GM21619 (cell line): ENCODE data around the gene GIMAP7.
"Not testable (repeated sequence)": the region's sequence is repeated elsewhere in the genome, so short reads cannot be mapped to it uniquely, and the experiment has no call there.

Source experiments
- ATAC-seq: cut with Tn5 transposase; IDR thresholded peaks from one replicate; pipeline ENCODE4 v1.9.1; 2021; ENCODE audit not compliant: unreplicated experiment

The GIMAP7 gene

DNA sequence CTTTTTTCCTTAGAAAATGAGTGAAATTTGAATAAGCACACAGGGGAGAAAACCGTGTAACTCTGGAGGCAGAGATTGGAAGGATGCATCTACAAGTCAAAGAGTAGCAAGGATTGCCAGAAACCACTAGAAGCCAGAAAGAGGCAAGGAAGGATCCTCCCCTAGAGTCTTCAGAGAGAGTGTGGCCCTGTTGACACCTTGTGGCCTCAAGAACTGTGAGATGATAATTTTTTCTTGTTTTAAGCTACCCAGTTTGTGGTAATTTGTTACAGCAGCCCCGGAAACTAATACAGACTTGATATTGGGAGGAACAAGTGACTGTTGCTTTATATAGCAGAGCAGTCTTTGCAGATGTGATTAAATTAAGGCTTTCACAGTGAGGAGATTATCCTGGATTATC is 3.6 kb upstream of the GIMAP7 start:
- ATAC-seq: no peak

DNA sequence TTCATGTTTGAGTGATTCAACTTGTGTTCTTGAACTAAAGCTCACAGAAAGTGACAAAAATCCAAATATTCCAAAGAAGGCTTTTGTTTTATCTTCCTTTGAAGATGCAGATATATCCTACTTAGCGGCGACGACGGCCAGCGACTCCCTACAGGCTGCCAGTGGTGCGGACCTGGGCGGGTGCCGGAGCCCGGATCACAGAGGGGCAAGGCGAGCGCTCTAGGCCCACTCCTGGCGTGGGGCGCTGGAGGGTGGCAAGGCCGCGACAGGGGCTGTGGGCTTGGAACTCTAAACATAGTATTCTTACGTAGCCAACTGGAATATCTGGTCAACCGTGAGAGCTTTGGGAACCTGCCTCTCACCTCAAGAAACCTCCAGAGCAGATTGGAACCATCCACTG is 914 bp upstream of the GIMAP7 start:
- no peak for ATAC-seq

DNA sequence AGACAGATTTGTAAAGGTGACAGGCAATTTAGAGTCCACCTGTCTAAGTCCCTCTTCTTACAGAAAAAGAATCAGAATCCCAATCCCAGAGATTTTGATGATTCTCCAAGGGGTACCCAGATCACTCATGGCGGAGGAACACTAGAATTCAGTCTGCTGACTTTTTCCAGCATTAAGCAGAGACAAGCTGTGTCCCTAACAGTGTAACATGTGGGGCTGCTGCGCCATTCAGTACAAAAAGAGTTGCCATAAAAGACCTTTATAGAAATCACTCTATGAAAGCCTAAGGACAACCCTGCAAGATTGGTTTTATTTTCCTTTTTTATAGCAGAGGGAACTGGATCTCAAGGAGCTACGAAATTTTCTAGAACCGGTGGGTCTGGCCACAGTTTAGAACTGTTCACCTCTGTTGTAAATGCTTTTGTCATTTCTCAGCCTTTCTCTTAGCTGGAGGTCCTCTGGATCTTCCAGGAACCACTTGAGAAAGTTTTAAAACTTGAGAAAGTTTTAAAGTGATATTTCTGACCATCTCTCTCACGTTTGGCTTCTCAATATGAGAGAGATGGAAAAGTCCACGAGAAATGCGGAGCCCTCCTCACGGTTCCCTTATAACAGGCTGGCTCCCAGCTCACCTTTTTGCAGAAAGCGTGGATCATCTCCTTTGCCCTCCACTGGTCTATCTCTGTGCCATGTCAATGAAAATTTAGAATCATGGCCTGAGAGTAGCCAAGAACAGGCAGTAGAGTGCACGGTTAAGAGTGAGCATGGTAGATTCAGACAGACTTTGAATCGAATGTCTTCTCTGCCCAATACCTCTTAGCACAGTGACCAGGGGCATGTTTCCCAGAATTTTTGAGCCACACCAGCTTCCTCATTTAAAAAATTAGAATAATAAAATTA is 826 bp downstream of the GIMAP7 start:
- ATAC-seq: peak; percentile 12

DNA sequence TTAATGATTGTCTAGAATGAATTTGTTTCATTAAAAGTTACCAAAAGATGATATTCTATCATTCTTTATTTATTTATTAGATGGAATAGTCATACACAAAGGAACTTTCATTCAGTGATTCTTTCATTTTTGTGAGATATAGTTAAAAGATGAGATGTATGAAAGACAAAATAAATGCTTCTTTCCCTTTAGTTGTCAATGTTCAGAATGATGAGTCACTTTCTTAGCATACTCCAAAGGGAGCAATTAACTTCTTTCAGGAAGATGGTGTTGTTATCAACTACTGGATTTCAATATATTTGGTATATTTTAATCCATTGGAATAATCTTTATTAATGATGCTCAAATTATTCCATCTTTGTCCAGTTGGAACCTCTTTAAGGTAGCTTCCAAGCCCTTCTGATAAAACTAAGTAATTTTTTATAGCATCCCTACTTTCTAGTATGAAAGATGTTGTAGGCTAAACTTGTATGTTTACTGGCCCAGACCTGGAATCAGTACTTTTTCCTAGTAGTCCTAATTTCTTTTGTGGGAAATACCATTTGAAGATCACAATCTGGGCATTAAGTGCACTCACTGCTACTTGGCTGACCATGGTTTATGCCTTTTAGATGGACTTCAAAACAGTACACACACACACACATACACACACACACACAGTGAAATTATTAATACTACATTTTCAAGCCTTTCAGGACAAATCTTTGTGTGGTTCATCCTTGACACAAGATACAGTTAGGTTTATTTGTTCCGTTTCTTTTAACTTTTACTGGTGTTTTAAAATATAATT is 2.5 kb downstream of the GIMAP7 start:
- no peak for ATAC-seq

DNA sequence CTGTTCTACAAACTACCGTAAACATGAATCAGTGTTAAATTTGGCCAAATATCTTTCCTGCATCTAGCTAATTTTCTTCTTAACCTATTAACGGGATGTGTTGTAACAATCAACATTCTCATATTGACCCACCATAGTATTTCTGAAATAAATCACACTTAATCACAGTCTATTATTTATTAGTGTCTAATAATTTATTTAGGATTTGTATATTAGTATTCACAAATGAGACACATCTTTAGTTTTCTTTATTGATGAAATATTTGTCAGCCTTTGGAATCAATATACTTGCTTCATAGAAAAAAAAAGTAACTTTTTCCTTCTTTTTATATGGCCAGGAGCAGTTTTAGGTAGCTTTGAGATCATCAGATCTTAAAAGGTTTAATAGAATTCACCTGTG is 4.6 kb downstream of the GIMAP7 start:
- ATAC-seq: no peak

DNA sequence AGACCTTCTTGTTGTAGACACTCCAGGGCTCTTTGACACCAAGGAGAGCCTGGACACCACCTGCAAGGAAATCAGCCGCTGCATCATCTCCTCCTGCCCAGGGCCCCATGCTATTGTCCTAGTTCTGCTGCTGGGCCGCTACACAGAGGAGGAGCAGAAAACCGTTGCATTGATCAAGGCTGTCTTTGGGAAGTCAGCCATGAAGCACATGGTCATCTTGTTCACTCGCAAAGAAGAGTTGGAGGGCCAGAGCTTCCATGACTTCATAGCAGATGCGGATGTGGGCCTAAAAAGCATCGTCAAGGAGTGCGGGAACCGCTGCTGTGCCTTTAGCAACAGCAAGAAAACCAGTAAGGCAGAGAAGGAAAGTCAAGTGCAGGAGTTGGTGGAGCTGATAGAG is 5.5 kb downstream of the GIMAP7 start:
- no peak for ATAC-seq

DNA sequence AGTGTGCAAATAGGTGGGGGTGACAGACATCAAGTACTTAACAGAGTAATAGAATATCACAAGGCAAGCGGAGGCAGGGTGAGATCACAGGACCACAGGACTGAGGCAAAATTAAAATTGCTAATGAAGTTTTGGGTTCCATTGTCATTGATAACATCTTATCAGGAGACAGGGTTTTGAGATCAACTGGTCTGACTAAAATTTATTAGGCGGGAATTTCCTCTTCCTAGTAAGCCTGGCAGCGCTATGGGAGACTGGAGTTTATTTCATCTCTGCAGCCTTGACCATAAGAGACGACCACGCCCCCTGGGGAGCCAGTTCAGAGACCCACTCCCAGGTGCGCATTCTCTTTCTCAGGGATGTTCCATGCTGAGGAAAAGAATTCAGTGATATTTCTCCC is 8.3 kb downstream of the GIMAP7 start:
- not testable (repeated sequence) for ATAC-seq

DNA sequence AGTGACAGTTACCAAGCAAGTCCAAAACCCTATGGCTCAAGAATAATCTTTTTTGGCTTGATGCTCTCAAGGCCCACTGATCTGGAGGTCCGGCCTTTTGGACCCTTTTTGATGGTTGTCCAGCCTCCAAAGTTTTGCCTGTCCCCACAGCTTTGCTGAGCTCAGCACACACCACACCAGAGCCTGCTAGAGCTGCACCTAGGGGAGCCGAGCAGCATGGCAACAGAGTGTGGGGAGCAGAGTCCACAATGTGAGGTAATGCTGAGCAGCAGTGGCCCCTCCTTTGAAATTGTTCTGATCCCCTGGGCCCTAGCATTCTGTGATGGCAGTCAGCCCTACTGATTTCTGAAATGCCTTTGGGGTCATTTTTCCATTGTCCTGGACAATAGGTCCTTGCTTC is 9.3 kb downstream of the GIMAP7 start:
- no peak for ATAC-seq

DNA sequence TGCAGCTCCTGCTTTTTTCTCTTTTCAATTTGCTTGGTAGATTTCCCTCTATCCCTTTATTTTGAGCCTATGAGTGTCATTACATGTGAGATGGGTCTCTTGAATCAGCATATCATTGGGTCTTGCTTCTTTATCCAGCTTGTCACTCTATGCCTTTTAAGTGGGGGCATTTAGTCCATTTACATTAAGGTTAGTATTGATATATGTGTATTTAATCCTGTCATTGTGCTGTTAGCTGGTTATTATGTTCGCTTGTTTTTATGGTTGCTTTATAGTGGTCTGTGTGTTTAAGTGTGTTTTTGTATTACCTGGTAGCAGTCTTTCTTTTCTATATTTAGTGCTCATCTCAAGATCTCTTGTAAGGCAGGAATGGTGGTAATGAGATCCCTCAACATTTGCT is 17.0 kb downstream of the GIMAP7 start:
- ATAC-seq: no peak

DNA sequence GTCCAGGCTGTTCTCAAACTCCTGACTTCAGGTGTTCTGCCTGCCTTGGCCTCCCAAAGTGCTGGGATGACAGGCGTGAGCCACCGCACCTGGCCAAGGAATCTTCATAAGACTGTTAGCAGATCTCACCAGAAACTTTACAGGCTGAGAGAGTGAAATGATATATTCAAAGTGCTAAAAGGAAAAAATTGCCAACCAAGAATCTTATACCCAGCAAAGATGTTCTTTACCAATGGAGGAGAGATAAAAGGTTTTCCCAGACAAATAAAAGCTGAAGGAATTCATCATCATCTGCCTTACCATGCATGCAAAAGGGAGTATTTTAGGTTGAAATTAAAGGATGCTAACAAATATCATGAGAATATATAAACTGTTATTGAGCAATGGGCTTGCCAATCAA is 23.6 kb downstream of the GIMAP7 start:
- ATAC-seq: no peak

DNA sequence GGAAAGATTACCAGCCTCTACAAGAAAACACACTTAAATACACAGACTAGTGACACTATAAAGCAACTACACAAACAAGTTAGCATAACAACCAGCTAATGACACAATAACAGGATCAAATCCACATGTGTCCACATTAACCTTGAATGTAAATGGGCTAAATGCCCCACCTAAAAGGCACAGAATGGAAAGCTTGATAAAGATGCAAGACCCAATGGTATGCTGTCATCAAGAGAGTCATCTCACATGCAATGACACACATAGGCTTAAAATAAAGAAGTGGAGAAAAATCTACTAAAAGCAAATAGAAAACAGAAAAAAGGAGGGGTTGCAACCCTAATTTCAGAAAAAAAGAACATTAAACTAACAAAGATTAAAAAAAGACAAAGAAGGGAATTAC is 38.5 kb downstream of the GIMAP7 start:
- no peak for ATAC-seq

DNA sequence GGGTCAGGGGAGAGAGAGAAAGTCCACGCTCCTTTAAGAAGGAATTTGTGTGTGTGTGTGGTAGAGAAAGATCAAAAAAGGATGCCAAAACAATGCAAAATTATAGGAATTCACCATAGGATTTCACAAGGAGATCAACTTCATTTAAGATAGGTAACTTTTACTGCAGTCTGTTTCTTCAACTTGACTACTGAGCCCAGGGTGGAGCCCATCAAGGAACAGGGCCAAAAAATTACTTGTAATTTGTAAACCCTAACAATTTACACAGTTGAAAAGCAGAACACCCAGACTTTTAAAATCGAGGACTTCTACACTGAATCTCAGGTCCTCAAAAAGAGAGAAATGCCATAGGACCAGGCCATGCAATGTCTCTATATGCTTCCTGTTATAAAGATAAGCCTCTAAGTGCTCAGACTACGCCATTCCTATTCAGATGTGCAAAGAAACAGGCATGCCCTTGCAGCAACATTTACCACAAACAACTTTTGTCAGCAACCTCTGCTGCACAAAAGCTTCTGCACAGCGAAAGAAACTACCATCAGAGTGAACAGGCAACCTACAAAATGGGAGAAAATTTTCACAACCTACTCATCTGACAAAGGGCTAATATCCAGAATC is 42.0 kb downstream of the GIMAP7 start:
- no peak for ATAC-seq

DNA sequence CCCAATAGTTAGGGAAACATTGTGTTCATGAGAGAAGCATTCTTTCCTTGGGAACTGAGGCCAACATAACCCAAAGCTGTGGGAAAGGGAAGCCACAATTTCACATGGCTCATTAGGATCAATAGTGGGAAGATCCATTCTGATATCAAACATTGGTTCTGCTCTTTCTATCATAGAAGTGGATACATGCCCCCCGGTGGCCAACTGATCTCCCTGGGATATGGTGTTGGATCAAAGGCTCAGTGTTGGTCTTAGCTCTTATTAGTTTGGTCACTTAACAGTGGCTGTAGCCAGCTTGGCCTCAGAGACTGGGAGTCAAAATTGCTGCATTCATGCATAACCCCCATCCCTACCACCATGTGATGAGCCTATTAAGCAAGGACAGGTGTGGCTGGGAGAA is 45.8 kb downstream of the GIMAP7 start:
- no peak for ATAC-seq

DNA sequence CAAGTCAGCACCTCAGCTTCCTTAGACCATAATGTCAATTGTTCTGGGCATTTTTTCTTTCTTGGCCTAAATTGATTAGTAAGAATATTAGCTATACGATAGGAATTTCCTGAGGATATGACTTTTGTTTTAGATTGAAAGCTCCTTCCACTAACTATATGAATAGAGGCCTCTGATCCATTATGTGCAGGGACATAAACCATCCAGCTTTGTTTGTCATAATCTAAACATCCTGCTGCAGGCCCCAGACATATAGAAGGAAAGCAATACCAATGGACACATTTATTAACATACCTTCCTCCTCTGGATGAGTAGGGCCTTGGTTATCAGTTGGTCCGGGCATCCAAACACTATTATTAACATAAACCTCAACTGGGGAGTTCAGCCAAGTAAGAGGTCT is 48.2 kb downstream of the GIMAP7 start:
- no peak for ATAC-seq

DNA sequence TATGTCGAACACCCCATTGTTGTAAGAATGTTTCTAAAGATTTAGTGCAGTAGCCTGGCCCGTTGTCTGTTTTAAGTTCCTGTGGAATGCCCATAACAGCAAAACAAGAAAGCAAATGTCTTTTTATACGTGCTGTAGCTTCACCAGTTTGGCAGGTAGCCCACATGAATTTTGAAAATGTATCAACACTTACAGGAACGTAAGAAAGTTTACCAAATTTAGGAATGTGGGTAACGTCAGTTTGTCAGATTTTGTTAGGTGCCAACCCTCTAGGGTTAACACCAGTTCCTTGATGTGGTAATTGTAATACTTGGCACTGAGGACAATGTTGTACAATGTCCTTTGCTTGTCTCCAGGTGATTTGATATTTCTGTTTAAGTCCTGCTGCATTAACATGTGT is 49.3 kb downstream of the GIMAP7 start:
- no peak for ATAC-seq

DNA sequence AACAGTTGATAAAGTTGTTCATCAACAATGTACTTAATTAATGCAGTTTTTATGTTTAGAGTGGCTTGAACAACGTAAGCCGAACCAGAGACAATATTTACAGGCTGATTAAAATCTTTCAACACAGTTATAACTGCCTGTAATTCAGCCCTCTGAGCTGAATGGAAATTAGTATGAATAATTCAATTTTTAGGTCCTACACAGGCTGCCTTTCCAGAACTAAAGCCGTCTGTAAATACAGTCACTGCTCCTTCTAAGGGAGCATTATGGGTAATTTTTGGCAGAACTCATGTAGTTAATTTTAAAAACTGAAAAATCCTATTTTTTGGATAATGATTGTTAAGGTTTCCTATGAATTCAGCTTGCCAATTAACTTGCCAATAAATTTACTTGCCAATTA is 49.9 kb downstream of the GIMAP7 start:
- ATAC-seq: no peak

DNA sequence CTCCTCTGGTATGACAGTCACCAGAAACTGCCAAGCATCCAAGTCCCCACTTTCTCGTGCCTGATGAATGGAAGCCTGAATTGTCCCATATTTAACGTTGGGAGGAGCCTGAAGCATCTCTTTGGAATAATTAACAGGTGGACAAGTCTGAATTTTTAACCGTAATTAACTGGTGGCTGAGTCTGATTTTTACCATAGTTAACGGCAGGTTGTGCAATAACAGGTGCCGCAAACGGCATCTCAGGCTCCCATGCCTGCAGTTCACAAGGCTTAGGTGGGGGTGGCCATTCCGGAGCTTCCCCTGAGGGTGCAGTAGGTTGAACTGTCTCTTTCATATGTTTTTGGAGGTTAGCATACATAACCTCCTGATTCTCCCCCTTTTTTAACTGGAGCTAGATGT is 50.6 kb downstream of the GIMAP7 start:
- ATAC-seq: no peak

DNA sequence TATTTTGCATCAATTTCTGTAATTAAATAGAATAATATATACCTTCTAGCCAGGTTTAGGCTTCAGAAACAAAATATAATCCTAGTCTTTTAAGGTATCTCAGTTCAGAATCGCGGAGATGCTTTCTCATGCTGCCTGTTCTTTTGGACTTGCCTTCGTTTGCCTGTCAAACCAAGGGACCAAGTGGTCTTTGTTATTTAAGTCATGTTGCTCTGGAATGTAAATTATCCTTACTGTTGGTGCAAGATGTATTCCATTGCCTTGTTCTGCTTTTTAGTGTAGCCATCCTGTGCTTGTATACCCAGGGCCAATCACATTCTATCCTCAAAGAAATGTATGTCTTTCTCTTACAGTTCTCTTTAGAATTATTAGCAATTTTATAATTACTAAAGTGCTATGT is 51.5 kb downstream of the GIMAP7 start:
- ATAC-seq: no peak

DNA sequence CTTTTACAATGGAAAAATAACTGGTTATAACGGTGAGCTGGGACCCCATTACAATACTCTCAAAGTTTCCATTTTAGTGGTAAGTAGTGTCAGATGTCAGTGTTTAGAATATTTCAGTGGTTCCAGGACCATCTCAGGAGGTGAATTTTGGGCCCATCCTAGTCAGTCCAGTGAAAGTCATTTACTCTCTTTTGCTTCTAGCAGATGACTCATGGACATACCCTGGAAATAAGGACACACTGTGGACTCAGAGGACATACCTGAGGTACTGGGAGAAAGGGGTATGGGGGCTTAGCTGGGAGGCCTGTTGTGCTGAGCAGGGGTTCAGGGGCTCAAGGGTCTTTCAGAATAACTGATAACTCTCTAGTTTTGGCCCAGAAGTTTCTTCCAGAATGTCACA is 51.9 kb downstream of the GIMAP7 start:
- ATAC-seq: no peak

DNA sequence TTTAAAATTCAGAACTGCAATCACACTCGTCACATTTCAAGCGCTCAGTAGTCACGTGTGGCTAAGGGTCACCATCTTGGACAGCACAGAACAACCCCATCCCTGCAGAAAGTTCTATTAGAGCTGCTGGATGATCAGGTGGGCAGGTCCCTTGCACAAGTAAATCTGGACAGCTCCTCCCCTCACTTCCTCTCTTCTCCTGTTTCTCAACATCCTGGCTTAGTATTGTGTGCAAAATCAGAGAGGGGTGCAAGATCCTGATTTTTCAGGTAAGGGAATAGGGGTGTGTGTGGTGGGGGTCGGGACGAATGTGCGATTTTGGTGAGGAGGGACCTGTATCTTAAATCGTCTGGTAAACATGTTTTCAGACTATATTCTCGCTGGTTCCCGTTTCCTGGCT is 52.5 kb downstream of the GIMAP7 start, which contains the start of gene GIMAP4:
GIMAP4 (plus strand) TSS at position 222 of the 400 bp plus-strand sequence. CDS start 2,512 bp downstream, outside the sequence.
- ATAC-seq: no peak

DNA sequence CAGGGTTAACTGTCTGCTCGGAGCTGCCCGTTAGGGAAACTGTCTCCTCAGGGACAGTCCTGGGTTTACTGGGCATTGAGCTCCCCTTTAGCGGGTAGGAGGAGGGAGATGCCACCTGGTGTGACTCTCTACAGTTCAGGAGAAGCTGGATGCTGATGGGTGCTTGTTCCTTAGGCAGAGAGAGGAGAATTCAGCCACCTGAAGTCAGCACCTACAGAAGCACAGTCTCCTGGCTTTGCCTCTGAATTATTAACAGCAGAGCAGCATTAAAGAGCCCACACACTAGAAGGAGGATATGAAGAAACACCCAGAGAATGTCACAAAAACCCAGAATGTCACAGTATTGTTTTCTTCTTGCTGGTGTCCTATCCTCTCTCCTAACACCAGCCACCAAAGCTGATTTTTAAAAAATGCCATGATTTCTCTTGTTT is 53.2 kb downstream of the GIMAP7 start:
- ATAC-seq: no peak

DNA sequence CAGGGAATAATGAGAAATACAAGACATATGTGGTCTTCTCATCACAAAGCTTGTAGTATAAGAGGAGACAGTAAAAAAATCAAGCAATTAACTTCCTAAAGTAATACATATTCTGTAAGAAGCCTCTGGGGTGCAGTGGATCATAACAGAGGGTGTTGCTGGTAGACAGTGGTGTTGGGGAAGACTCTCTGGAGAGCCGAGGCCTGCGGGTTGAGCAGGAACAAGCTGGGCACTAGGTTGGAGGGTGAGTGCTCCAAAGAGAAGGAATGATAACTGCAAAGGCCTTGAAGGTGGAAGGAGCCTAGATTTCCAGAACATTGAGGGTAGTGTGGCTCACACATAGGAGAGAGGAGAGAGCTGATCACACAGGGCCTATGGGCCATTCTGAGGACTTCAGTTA is 54.0 kb downstream of the GIMAP7 start:
- no peak for ATAC-seq
